GM06990 (cell line): ENCODE data around the gene NUDCD3.
A peak's percentile ranks its signal among the peaks of the same experiment; 100 is the strongest.

Experiments used
- DNase-seq: peaks from one replicate; pipeline ENCODE4 v3.0.0-alpha.2; 2011; ENCODE audit not compliant: insufficient read length; ENCODE audit errors: extremely low read depth
- H3K27me3 ChIP-seq: replicated peaks from 2 replicates; pipeline ENCODE4 v1.6.0; 2011; ENCODE audit warnings: low read length; ENCODE audit not compliant: control insufficient read depth, insufficient read depth
- H3K36me3 ChIP-seq: 2 replicates; pipeline ENCODE4 v1.5.1; 2011; ENCODE audit warnings: low read length; ENCODE audit not compliant: control insufficient read depth, insufficient read depth
- H3K4me3 ChIP-seq: replicated peaks from 2 replicates; pipeline ENCODE4 v1.5.1; 2011; ENCODE audit warnings: low read depth, mild to moderate bottlenecking, control low read depth, low read length
- TF ChIP-seq, protein P1 (sequence below): IDR thresholded peaks from 2 replicates; pipeline ENCODE4 v1.5.1; 2011; ENCODE audit warnings: low read length, control low read depth, mild to moderate bottlenecking, inconsistent platforms; ENCODE audit not compliant: insufficient read depth, poor library complexity, severe bottlenecking

NUDCD3 gene

GRCh38 chr7:44482502-44483485 is 7.7 kb downstream of the NUDCD3 start:
- Histone ChIP-seq H3K36me3 (peaks cover 19% of the 10 kb centered on the region), H3K27me3 (no peaks in the 10 kb centered on the region), H3K4me3 (no peak overlapping the region)
- no peak for DNase-seq
- TF ChIP-seq, protein P1, sequence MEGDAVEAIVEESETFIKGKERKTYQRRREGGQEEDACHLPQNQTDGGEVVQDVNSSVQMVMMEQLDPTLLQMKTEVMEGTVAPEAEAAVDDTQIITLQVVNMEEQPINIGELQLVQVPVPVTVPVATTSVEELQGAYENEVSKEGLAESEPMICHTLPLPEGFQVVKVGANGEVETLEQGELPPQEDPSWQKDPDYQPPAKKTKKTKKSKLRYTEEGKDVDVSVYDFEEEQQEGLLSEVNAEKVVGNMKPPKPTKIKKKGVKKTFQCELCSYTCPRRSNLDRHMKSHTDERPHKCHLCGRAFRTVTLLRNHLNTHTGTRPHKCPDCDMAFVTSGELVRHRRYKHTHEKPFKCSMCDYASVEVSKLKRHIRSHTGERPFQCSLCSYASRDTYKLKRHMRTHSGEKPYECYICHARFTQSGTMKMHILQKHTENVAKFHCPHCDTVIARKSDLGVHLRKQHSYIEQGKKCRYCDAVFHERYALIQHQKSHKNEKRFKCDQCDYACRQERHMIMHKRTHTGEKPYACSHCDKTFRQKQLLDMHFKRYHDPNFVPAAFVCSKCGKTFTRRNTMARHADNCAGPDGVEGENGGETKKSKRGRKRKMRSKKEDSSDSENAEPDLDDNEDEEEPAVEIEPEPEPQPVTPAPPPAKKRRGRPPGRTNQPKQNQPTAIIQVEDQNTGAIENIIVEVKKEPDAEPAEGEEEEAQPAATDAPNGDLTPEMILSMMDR: no peak

- Histone ChIP-seq H3K36me3 (peaks cover 10% of the 10 kb centered on the region), H3K4me3 (no peak overlapping the region), H3K27me3 (no peaks in the 10 kb centered on the region)
- no peak for DNase-seq
- TF ChIP-seq, protein P1: no peak
Measured at GRCh38 chr7:44477938-44478337, 12.5 kb downstream of the NUDCD3 start.

- Histone ChIP-seq H3K27me3 (no peaks in the 10 kb centered on the region), H3K4me3 (no peak overlapping the region), H3K36me3 (peaks cover 9% of the 10 kb centered on the region)
- peak; percentile 24 for DNase-seq
- TF ChIP-seq, protein P1: peak; percentile 95
Measured at GRCh38 chr7:44477063-44477830, 13.2 kb downstream of the NUDCD3 start.

GRCh38 chr7:44476313-44476712 is 14.1 kb downstream of the NUDCD3 start:
- peaks cover 10% of the 10 kb centered on the region for H3K36me3 ChIP-seq
- DNase-seq: no peak
- no peak overlapping the region for H3K4me3 ChIP-seq
- TF ChIP-seq, protein P1: no peak
- H3K27me3 ChIP-seq: no peaks in the 10 kb centered on the region

DNA sequence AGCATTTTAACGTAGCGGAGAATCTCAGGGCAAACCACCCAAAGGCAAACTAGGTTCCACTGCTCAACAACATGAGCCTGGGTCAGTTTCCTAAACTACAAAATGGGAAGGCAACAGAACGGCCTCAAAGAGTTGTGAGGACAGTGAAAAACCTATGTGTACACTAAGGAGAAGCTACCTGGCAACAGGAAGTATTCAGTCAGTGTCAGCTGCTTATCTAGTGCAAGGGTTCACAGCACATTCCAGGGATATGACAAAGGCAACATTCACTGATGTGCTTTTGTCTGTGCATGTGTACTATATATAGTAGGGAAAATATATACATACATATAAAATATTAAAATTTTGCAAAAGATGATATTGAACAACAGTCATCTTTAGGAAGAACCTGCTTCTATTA is 17.2 kb downstream of the NUDCD3 start:
- no peak for DNase-seq
- Histone ChIP-seq H3K4me3 (no peak overlapping the region), H3K27me3 (no peaks in the 10 kb centered on the region), H3K36me3 (peaks cover 11% of the 10 kb centered on the region)
- TF ChIP-seq, protein P1: no peak
